Activated naive CD4-positive, alpha-beta T cell treated with anti-CD3 and anti-CD28 coated beads, Interleukin-2, amount 50 U/mL, for 24 hours (primary cell): ENCODE measurements around the gene IGFL2.
A peak's percentile ranks its signal among the peaks of the same experiment; 100 is the strongest.
"Not testable (repeated sequence)": the region's sequence is repeated elsewhere in the genome, so short reads cannot be mapped to it uniquely, and the experiment has no call there.

Source experiments
- H3K27ac Mint-ChIP-seq: one replicate; pipeline ENCODE4 v1.8.0; 2021; ENCODE audit warnings: mild to moderate bottlenecking, mixed read lengths
- H3K27me3 Mint-ChIP-seq: one replicate; pipeline ENCODE4 v1.8.0; 2021; ENCODE audit warnings: mixed read lengths
- H3K36me3 Mint-ChIP-seq: one replicate; pipeline ENCODE4 v1.8.0; 2021; ENCODE audit warnings: mixed read lengths
- H3K4me1 Mint-ChIP-seq: one replicate; pipeline ENCODE4 v1.8.0; 2021; ENCODE audit warnings: mixed read lengths
- H3K4me3 Mint-ChIP-seq: one replicate; pipeline ENCODE4 v1.8.0; 2021; ENCODE audit warnings: mild to moderate bottlenecking, mixed read lengths
- H3K9me3 Mint-ChIP-seq: one replicate; pipeline ENCODE4 v1.8.0; 2021; ENCODE audit warnings: mixed read lengths

Gene IGFL2

DNA sequence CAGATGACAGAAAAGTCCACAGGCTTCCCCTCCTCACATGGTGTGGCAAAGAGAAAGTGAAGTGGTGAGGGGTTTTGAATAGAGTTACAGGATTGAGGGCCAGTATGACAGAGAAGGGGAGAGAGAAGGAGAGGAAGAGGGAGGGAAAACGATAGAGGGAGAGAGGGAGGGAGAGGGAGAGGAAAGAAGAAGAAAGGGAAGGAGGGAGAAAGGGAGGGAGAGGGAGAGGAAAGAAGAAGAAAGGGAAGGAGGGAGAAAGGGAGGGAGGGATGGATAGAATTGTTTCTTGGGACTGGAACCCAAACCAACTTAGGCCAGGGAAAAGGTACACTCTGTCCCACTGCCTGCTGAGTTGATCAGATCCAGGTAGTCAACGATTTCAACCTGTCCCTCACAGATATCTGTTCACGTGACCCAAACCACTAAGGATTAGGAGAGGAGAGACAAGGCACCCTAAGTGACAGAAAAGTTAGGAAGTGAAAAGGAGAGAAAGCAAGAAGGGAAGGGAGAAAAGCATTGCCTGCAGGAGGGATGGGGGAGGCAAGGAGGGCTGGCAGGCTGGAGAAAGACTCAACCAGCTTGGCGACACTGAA lies 15.4 kb upstream of the IGFL2 start:
- no peak overlapping the region for H3K4me3 Mint-ChIP-seq
- no peaks in the 10 kb centered on the region for H3K36me3 Mint-ChIP-seq
- H3K4me1 Mint-ChIP-seq, result no peaks in the 10 kb centered on the region
- no peaks in the 10 kb centered on the region for H3K9me3 Mint-ChIP-seq
- H3K27me3 Mint-ChIP-seq, result peaks cover 37% of the 10 kb centered on the region
- no peak overlapping the region for H3K27ac Mint-ChIP-seq

GRCh38 chr19:46133101-46133627 lies 14.9 kb upstream of the IGFL2 start:
- H3K27ac Mint-ChIP-seq, result no peak overlapping the region
- H3K9me3 Mint-ChIP-seq, result no peaks in the 10 kb centered on the region
- H3K4me3 Mint-ChIP-seq, result no peak overlapping the region
- no peaks in the 10 kb centered on the region for H3K4me1 Mint-ChIP-seq
- no peaks in the 10 kb centered on the region for H3K36me3 Mint-ChIP-seq
- peaks cover 33% of the 10 kb centered on the region for H3K27me3 Mint-ChIP-seq

DNA sequence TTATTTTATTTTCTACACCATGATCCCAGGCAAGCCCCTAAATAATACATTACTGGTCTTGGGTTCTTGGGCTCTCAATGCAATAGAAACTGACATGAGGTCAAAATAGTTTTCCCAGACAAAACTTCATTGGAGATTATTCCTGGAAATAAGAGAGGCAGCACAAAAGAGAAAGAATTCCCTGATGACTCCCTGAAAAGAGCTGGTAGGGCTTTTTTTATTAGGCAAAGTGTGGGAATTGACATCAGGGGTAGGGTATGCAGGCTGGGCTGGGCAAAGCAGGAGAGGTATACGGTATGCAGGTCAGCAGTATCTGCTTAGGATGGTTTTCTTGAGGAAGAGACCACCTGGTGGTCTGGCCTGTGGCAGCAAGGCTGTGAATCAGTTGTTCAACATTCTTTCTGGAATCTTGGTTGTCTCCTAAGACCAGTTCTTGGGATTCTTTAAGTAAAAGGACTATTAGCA lies 14.2 kb upstream of the IGFL2 start:
- H3K27me3 Mint-ChIP-seq, result peaks cover 30% of the 10 kb centered on the region
- no peak overlapping the region for H3K27ac Mint-ChIP-seq
- no peak overlapping the region for H3K4me3 Mint-ChIP-seq
- no peaks in the 10 kb centered on the region for H3K36me3 Mint-ChIP-seq
- no peaks in the 10 kb centered on the region for H3K9me3 Mint-ChIP-seq
- H3K4me1 Mint-ChIP-seq, result no peaks in the 10 kb centered on the region

DNA sequence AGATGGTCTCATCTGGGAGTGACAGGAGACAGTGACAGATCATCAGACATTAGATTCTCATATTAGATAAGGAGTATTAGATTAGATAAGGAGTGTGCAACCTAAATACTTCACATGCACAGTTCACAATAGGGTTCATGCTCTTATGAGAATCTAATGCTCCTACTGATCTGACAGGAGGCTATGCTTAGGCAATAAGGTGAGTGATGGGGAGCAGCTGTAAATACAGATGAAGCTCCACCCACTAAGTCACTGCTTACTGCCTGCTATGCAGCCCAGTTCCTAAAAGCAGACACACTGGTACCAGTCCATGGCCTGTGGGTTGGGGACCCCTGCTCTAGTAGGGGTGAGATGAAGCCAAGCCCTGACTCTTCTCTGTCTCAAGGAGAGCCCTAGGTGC lies 13.5 kb upstream of the IGFL2 start:
- Mint-ChIP-seq H3K27ac (no peak overlapping the region), H3K4me3 (no peak overlapping the region), H3K4me1 (no peaks in the 10 kb centered on the region), H3K9me3 (no peaks in the 10 kb centered on the region), H3K27me3 (peaks cover 25% of the 10 kb centered on the region), H3K36me3 (no peaks in the 10 kb centered on the region)

DNA sequence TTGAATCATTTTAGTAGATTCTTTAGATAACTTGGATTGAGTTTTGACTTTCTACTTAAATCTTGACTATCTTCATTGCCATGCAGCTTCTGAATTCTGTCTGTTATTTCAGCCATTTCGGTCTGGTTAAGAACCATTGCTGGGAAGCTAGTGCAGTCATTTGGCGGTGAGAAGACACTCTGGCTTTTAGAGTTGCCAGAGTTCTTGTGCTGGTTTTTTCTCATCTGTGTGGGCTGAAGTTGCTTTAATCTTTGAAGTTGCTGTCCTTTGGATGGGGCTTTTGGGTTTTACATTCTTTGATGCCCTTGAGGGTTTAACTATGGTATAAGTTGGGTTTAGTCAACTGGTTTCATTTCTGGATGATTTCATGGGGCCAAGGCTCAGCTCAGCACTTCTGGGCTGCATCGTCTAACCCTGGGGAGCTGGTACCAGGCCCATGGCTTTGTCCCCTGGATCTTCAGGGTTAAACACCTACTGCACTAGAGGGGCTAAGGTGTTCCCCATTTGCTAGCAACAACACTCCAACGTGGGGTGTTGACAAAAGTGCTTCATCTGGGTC lies 10.0 kb upstream of the IGFL2 start:
- peaks cover 18% of the 10 kb centered on the region for H3K27me3 Mint-ChIP-seq
- no peak overlapping the region for H3K27ac Mint-ChIP-seq
- H3K4me3 Mint-ChIP-seq, result no peak overlapping the region
- H3K9me3 Mint-ChIP-seq, result no peaks in the 10 kb centered on the region
- no peaks in the 10 kb centered on the region for H3K4me1 Mint-ChIP-seq
- no peaks in the 10 kb centered on the region for H3K36me3 Mint-ChIP-seq

GRCh38 chr19:46141421-46141820 lies 6.6 kb upstream of the IGFL2 start:
- Mint-ChIP-seq H3K9me3 (no peaks in the 10 kb centered on the region), H3K4me1 (no peaks in the 10 kb centered on the region), H3K36me3 (no peaks in the 10 kb centered on the region), H3K27ac (no peak overlapping the region), H3K27me3 (peaks cover 15% of the 10 kb centered on the region), H3K4me3 (no peak overlapping the region)

DNA sequence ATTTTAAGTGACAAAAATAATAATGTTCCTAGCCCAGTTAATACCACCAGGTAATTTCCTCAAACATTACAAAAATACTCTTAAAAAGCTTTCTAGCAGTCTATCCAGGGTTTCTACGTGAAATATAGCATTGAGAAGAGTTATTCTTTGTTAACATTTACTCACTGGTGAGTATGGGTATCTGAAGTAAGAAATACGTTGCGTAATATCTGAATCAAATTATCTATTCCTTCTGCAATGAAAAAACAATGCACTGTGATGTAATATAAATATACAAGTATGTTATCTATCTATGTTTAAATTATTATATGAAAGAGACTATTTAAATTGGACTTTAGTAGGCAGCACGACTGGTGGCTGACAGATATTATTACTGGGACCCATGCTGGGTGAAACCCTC lies 5.7 kb upstream of the IGFL2 start:
- no peaks in the 10 kb centered on the region for H3K36me3 Mint-ChIP-seq
- no peaks in the 10 kb centered on the region for H3K9me3 Mint-ChIP-seq
- no peaks in the 10 kb centered on the region for H3K4me1 Mint-ChIP-seq
- no peak overlapping the region for H3K27ac Mint-ChIP-seq
- peaks cover 18% of the 10 kb centered on the region for H3K27me3 Mint-ChIP-seq
- H3K4me3 Mint-ChIP-seq, result no peak overlapping the region

DNA sequence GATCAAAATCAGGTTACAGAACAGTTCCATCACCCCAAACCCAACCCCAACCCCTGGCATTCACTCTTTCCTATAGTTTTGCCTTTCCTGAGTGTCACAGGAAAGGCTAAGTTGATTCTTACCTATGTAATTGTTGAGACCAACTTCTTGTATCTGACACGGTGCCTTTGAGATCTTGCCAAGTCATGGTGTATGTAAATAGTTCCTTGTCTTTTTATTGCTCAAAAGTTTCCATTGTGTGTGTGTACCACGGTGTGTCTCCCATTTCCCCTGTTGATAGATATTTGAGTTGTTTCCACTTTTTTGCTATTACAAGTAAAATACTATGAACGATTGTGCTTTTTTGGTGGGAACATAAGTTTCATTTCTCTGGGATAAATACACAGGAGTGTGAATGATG lies 3.3 kb upstream of the IGFL2 start:
- Mint-ChIP-seq H3K27ac (no peak overlapping the region), H3K9me3 (no peaks in the 10 kb centered on the region), H3K27me3 (peaks cover 20% of the 10 kb centered on the region), H3K36me3 (no peaks in the 10 kb centered on the region), H3K4me3 (no peak overlapping the region), H3K4me1 (peaks cover 3% of the 10 kb centered on the region)

DNA sequence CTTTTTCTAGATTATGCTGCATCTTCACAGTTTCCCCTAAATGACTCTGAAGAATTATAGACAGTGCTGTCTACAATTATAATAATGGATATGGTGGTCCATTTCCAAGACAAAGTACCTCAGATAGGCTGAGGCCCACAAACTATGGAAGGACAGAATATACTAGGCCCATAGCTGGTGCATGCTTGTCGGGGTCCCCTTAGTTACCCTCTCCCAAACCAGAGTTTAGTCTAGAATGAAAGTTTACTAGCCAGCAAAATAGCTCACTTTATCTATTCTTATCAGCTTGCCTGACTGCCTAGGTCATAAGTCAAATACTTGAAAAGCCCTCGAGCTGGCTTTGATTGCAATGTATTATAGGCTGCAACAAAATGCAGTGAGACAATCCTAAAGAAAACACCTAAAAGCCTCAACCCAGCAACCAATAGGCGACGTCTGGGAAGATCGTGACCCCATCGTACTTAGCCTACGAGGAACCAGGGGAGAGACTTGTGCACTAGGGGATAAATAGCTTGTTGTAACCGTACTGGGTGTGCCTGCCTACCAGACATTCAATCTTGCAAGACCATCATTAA lies 785 bp upstream of the IGFL2 start:
- Mint-ChIP-seq H3K27ac (peak overlapping the region; percentile 48), H3K9me3 (no peaks in the 10 kb centered on the region), H3K4me1 (peaks cover 3% of the 10 kb centered on the region), H3K36me3 (no peaks in the 10 kb centered on the region), H3K27me3 (peaks cover 24% of the 10 kb centered on the region), H3K4me3 (no peak overlapping the region)

- peaks cover 22% of the 10 kb centered on the region for H3K27me3 Mint-ChIP-seq
- H3K36me3 Mint-ChIP-seq, result no peaks in the 10 kb centered on the region
- H3K4me1 Mint-ChIP-seq, result peaks cover 3% of the 10 kb centered on the region
- H3K9me3 Mint-ChIP-seq, result no peaks in the 10 kb centered on the region
- no peak overlapping the region for H3K4me3 Mint-ChIP-seq
- no peak overlapping the region for H3K27ac Mint-ChIP-seq
Observed at GRCh38 chr19:46150606-46151005, 2.6 kb downstream of the IGFL2 start.

DNA sequence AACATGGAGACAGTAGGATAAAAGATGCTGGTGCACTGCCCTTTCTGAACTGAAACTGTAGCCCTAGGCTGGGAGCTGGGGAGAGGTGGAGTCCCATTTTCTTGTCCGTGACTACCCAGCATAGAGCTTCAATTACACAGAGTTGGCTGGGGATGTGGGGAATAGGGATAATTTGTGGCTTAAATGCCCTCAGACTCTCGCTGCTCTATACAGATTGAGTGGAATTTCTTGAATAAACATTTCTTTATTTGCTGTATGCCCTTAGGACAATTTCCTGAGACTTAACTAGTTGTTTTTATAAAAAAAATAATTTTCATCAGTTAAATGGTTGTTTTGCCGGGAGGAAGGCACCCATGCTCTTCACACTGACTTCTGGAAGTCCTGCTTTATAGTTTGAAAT lies 7.2 kb downstream of the IGFL2 start:
- Mint-ChIP-seq H3K27me3 (peaks cover 33% of the 10 kb centered on the region), H3K27ac (no peak overlapping the region), H3K36me3 (peaks cover 2% of the 10 kb centered on the region), H3K4me3 (no peak overlapping the region), H3K4me1 (no peaks in the 10 kb centered on the region), H3K9me3 (no peaks in the 10 kb centered on the region)

DNA sequence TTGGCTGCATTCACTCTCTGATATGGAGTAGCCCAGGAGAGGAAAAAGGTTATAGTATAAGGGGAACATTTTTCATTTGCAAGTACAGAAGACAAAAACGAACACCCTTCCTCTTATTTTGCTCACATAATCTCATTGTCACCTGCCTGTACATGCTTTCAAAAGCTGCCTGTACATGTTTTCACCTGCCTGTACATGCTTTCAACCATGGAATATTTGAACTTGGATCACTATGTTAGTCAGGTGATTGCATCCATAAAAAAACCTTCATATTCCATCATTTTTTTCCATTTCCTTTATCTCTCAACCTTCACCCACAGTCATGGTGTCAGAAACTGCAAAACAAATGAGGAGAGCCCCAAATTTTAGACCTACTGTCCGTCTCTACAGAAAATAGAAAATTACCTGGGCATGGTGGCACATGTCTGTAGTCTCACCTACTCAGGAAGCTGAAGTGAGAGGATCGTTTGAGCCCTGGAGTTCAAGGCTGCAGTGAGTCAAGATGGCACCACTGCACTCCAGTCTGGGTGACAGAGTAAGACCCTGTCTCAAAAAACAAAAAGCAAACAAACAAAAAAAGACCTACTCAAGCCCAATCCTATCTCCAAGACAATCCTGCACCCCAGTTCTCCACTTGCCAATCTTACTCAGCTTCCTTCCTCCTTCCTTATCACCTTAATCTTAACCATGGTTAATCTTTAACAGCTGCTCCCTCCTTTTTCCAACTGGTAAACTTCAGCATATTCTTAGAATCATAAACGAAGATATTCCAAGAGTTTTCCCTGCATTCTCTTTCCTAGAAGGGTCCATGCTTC lies 11.6 kb downstream of the IGFL2 start:
- Mint-ChIP-seq H3K9me3 (peaks cover 13% of the 10 kb centered on the region), H3K27me3 (peaks cover 37% of the 10 kb centered on the region), H3K4me1 (no peaks in the 10 kb centered on the region), H3K36me3 (peaks cover 8% of the 10 kb centered on the region), H3K4me3 (no peak overlapping the region), H3K27ac (no peak overlapping the region)

DNA sequence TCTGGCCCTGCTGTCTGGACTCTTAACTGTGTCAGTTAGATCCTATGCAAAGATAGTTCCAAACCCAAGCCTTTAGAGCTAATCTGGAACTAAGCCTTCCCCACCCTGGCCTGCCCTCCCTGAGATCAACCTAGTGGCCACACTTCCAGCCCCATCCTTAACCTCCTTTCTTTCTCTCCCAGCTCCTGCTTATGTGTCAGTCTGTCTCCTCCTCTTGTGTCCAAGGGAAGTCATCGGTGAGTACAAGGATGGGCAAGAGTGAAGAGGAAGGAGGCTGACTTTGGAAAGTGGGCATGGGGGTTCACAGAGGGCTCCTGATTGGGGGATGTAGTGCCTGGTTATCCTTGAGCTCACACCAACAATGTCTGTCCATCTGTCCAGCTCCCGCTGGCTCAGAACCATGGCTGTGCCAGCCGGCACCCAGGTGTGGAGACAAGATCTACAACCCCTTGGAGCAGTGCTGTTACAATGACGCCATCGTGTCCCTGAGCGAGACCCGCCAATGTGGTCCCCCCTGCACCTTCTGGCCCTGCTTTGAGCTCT lies 12.3 kb downstream of the IGFL2 start:
- Mint-ChIP-seq H3K27ac (no peak overlapping the region), H3K9me3 (peaks cover 13% of the 10 kb centered on the region), H3K4me1 (no peaks in the 10 kb centered on the region), H3K36me3 (peaks cover 8% of the 10 kb centered on the region), H3K4me3 (no peak overlapping the region), H3K27me3 (peaks cover 37% of the 10 kb centered on the region)

- not testable (repeated sequence) for H3K4me1 Mint-ChIP-seq, H3K4me3 Mint-ChIP-seq, H3K36me3 Mint-ChIP-seq, H3K27ac Mint-ChIP-seq
- peaks cover 13% of the 10 kb centered on the region for H3K9me3 Mint-ChIP-seq
- H3K27me3 Mint-ChIP-seq, result peaks cover 37% of the 10 kb centered on the region
Observed at GRCh38 chr19:46161642-46162257, 13.7 kb downstream of the IGFL2 start.

- Mint-ChIP-seq H3K4me3 (no peak overlapping the region), H3K4me1 (no peaks in the 10 kb centered on the region), H3K9me3 (peaks cover 13% of the 10 kb centered on the region), H3K36me3 (peaks cover 8% of the 10 kb centered on the region), H3K27ac (no peak overlapping the region), H3K27me3 (peaks cover 38% of the 10 kb centered on the region)
Observed at GRCh38 chr19:46162731-46163130, 14.7 kb downstream of the IGFL2 start.
